Upper lobe of left lung (tissue), 4 donors: Measurements from ENCODE around the gene ERLIN1.

Experiments used
- POLR2A ChIP-seq, 4 donors: fragments of 450-650 bp; IDR thresholded peaks; one replicate each; pipeline ENCODE4 v1.5.1; 2016 to 2017; ENCODE audit warnings: antibody characterized with exemption in 4 of 4, mild to moderate bottlenecking in 2 of 4
- TF ChIP-seq, protein P1 (sequence below), 6 experiments: fragments of 450-650 bp in 4 of 6; fragments of 200-600 bp in 2 of 6; sonication (generic) in 2 of 6; IDR thresholded peaks; one replicate each; pipeline ENCODE4 v1.5.1; 2016 to 2019; ENCODE audit warnings: antibody characterized with exemption in 6 of 6

DNA sequence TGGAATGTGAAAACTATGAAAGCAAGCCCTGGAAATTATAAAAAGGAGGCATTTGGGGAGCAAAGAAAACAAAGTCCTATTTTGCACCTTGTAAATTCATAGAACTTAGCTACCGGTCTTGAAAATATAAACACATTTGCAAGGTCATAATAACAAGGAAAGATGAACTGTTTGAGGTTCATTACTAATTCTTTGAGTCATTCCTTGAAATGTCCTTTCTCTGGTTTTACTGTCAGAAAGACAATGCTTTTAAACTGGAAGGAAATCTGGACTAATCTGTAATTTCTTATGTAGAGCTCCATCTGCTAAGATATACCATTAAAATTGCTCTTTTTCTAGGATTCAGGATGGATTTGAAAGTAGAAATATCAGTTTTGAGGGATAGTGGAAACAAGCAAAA lies 1.4 kb downstream of the ERLIN1 start:
- TF ChIP-seq, protein P1, sequence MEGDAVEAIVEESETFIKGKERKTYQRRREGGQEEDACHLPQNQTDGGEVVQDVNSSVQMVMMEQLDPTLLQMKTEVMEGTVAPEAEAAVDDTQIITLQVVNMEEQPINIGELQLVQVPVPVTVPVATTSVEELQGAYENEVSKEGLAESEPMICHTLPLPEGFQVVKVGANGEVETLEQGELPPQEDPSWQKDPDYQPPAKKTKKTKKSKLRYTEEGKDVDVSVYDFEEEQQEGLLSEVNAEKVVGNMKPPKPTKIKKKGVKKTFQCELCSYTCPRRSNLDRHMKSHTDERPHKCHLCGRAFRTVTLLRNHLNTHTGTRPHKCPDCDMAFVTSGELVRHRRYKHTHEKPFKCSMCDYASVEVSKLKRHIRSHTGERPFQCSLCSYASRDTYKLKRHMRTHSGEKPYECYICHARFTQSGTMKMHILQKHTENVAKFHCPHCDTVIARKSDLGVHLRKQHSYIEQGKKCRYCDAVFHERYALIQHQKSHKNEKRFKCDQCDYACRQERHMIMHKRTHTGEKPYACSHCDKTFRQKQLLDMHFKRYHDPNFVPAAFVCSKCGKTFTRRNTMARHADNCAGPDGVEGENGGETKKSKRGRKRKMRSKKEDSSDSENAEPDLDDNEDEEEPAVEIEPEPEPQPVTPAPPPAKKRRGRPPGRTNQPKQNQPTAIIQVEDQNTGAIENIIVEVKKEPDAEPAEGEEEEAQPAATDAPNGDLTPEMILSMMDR (IDR thresholded peaks at IDR 0.05), result no peak
- no peak for TF ChIP-seq POLR2A (IDR thresholded peaks at IDR 0.05)
